Neuronal stem cell (in vitro differentiated cells): ENCODE data around the gene ATOH8.
A peak's percentile ranks its signal among the peaks of the same experiment; 100 is the strongest.

Experiments used
- DNase-seq: peaks from one replicate; pipeline ENCODE4 v3.0.0-alpha.2; 2013; ENCODE audit warnings: low spot score
- H2AFZ ChIP-seq: one replicate; pipeline ENCODE4 v1.6.1; 2013; ENCODE audit warnings: mild to moderate bottlenecking, low read length, inconsistent platforms
- H2AK5ac ChIP-seq: 2 replicates; pipeline ENCODE4 v1.6.1; 2013; ENCODE audit warnings: low read depth, mild to moderate bottlenecking, inconsistent platforms, low read length, moderate library complexity, mixed read lengths
- H2BK120ac ChIP-seq: 2 replicates; pipeline ENCODE4 v1.6.1; 2013; ENCODE audit warnings: low read depth, mild to moderate bottlenecking, inconsistent platforms, low read length, moderate library complexity, mixed read lengths
- H2BK12ac ChIP-seq: one replicate; pipeline ENCODE4 v1.6.1; 2013; ENCODE audit warnings: low read length, inconsistent platforms
- H2BK15ac ChIP-seq: 2 replicates; pipeline ENCODE4 v1.6.1; 2013; ENCODE audit warnings: mild to moderate bottlenecking, low read length, inconsistent platforms, mixed read lengths
- H2BK5ac ChIP-seq: one replicate; pipeline ENCODE4 v1.6.1; 2013; ENCODE audit warnings: inconsistent platforms, mild to moderate bottlenecking, low read length, moderate library complexity
- H3K14ac ChIP-seq: one replicate; pipeline ENCODE4 v1.6.1; 2013; ENCODE audit warnings: low read length, inconsistent platforms
- H3K18ac ChIP-seq: 2 replicates; pipeline ENCODE4 v1.6.1; 2013; ENCODE audit warnings: low read length, inconsistent platforms
- H3K23ac ChIP-seq: 2 replicates; pipeline ENCODE4 v1.6.1; 2013; ENCODE audit warnings: low read depth, mild to moderate bottlenecking, mixed read lengths, low read length, inconsistent platforms; ENCODE audit not compliant: poor library complexity
- H3K27ac ChIP-seq: replicated peaks from 3 replicates; pipeline ENCODE4 v1.5.1; 2013; ENCODE audit warnings: low read length, inconsistent platforms
- H3K27me3 ChIP-seq, 3 experiments: 2 replicates each; pipeline ENCODE4 v1.6.1; 2013; ENCODE audit warnings: low read length in 3 of 3, mild to moderate bottlenecking in 2 of 3, inconsistent platforms in 1 of 3, low read depth in 1 of 3, mixed read lengths in 1 of 3, moderate library complexity in 1 of 3; ENCODE audit not compliant: control insufficient read depth in 3 of 3, insufficient read depth in 3 of 3
- H3K36me3 ChIP-seq, 2 donors: replicated peaks in 1 of 2; 2 replicates each; pipeline ENCODE4 v1.6.1; 2013; ENCODE audit warnings: low read length in 2 of 2; ENCODE audit not compliant: control insufficient read depth in 2 of 2, insufficient read depth in 2 of 2
- H3K4ac ChIP-seq: 2 replicates; pipeline ENCODE4 v1.6.1; 2013; ENCODE audit warnings: inconsistent platforms, mild to moderate bottlenecking, low read length, moderate library complexity
- H3K4me1 ChIP-seq, 2 donors: 1 replicate in 1 of 2; 2 replicates in 1 of 2; pipeline ENCODE4 v1.6.1; 2013; ENCODE audit warnings: low read length in 2 of 2, low read depth in 1 of 2; ENCODE audit not compliant: control insufficient read depth in 2 of 2, insufficient read depth in 1 of 2
- H3K4me2 ChIP-seq: one replicate; pipeline ENCODE4 v1.6.1; 2013; ENCODE audit warnings: mild to moderate bottlenecking, low read length, inconsistent platforms; ENCODE audit not compliant: insufficient read depth, poor library complexity, severe bottlenecking
- H3K4me3 ChIP-seq, 2 donors: 2 replicates each; pipeline ENCODE4 v1.5.1; 2013; ENCODE audit warnings: low read length in 2 of 2, mild to moderate bottlenecking in 2 of 2, inconsistent platforms in 1 of 2, moderate library complexity in 1 of 2
- H3K79me1 ChIP-seq: one replicate; pipeline ENCODE4 v1.6.1; 2013; ENCODE audit warnings: low read depth, mild to moderate bottlenecking, inconsistent platforms, low read length, moderate library complexity
- H3K9ac ChIP-seq: one replicate; pipeline ENCODE4 v1.6.1; 2013; ENCODE audit warnings: mild to moderate bottlenecking, low read depth, low read length, inconsistent platforms; ENCODE audit not compliant: poor library complexity
- H3K9me3 ChIP-seq, 2 donors: replicated peaks in 1 of 2; 2 replicates each; pipeline versions ENCODE3 to v1.6.1; 2013; ENCODE audit warnings: low read length in 2 of 2, mild to moderate bottlenecking in 2 of 2, inconsistent platforms in 1 of 2, low read depth in 1 of 2, mixed read lengths in 1 of 2, moderate library complexity in 1 of 2; ENCODE audit not compliant: control insufficient read depth in 2 of 2, insufficient read depth in 1 of 2
- H4K8ac ChIP-seq: one replicate; pipeline ENCODE4 v1.6.1; 2013; ENCODE audit warnings: low read depth, mild to moderate bottlenecking, inconsistent platforms, low read length, moderate library complexity
- H4K91ac ChIP-seq: one replicate; pipeline ENCODE4 v1.6.1; 2013; ENCODE audit warnings: low read length, low read depth, mild to moderate bottlenecking, inconsistent platforms; ENCODE audit not compliant: poor library complexity
- WGBS, 2 donors: extraction: QIAGEN DNeasy Blood & Tissue Kit; methylation state at CpG; one replicate each; pipeline ENCODE4 v1.1.7; 2013; ENCODE audit warnings: missing lambda C conversion rate in 2 of 2, mixed read lengths in 1 of 2; ENCODE audit not compliant: insufficient read length in 2 of 2, insufficient replicate concordance in 1 of 2; ENCODE audit errors: extremely low coverage in 2 of 2; 5-methylcytosine and 5-hydroxymethylcytosine counted together

ATOH8 gene

GRCh38 chr2:85823951-85824350 is 70.2 kb downstream of the ATOH8 start:
- Histone ChIP-seq H2AK5ac (no peak overlapping the region), H2AFZ (no peak overlapping the region), H2BK15ac (no peak overlapping the region), H2BK12ac (no peak overlapping the region), H2BK5ac (no peak overlapping the region), H3K9me3 (no peaks in the 10 kb centered on the region), H4K91ac (no peak overlapping the region), H3K36me3 (no peaks in the 10 kb centered on the region), H4K8ac (no peak overlapping the region), H3K4me3 (no peak overlapping the region), H3K27ac (no peak overlapping the region), H3K4me1 (peaks cover 0 to 6% of the 10 kb centered on the region in 2 donors), H3K4me2 (no peak overlapping the region), H3K18ac (no peak overlapping the region), H2BK120ac (no peak overlapping the region), H3K9ac (no peak overlapping the region), H3K27me3 (no peaks in the 10 kb centered on the region), H3K4ac (no peak overlapping the region), H3K79me1 (no peaks in the 10 kb centered on the region), H3K14ac (no peak overlapping the region), H3K23ac (no peak overlapping the region)
- DNase-seq, result no peak
- no CpG with 5 or more reads among the region's 2 CpGs for WGBS, 2 donors

DNA sequence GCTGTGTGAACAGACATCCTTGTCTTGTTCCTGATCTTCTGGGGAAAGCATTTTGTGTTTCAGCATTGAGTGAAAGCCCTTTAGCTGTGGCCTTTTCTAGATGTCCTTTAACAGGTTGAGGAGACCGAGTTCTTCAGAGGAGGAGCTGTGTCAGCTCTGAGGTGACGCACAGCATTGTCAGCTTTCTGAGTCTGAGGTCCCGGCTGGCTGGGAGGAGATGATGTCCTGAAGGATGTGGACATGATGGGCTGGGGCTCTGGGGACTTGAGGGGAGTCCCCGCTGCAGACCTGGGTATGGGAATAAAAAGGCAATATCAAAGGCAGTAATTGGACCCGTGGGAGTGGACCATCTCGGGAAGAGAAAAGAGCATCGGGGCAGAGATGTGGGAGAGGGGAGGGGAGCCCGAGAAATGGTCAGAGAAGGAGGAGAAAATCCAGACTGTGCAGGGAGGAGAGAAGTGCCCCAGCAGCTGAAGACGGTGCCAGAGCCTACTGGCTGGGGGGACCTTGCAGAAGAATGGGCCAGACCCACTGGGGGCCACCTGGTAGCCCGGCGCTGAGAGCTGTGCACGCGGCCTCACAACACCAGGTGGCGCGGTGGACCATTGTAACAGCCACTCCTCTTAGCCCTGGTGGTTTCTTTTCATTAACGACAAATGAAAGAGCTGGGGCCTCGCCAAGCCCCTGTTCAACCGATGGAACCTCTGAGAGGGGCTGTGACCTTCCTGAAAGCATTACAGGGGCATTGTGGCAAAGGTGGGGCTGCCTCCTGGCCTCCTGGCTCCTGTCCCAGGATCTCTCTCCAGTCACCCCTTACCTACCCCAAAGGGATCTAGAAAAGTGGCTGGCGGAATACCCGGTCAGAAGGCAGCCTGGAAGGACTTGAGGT is 73.4 kb downstream of the ATOH8 start:
- DNase-seq, result peak; percentile 67
- no peaks in the 10 kb centered on the region for H3K79me1 ChIP-seq
- H3K27ac ChIP-seq, result no peak overlapping the region
- peak overlapping the region; percentile 88 for H2AFZ ChIP-seq
- no CpG with 5 or more reads among the region's 20 CpGs for WGBS, 2 donors
- H3K27me3 ChIP-seq, result no peaks in the 10 kb centered on the region
- H3K14ac ChIP-seq, result no peak overlapping the region
- peak overlapping the region; percentile 25 for H2AK5ac ChIP-seq
- H2BK120ac ChIP-seq, result peak overlapping the region; percentile 34
- H3K4me1 ChIP-seq, result peaks cover 0 to 6% of the 10 kb centered on the region in 2 donors
- no peak overlapping the region for H4K91ac ChIP-seq
- no peak overlapping the region for H3K4me2 ChIP-seq
- H3K23ac ChIP-seq, result no peak overlapping the region
- H2BK12ac ChIP-seq, result no peak overlapping the region
- no peak overlapping the region for H2BK5ac ChIP-seq
- H3K4me3 ChIP-seq, result no peak overlapping the region
- no peak overlapping the region for H3K9ac ChIP-seq
- H3K18ac ChIP-seq, result no peak overlapping the region
- peak overlapping the region; percentile 74 for H2BK15ac ChIP-seq
- H3K4ac ChIP-seq, result no peak overlapping the region
- H4K8ac ChIP-seq, result no peak overlapping the region
- no peaks in the 10 kb centered on the region for H3K36me3 ChIP-seq
- H3K9me3 ChIP-seq, result no peaks in the 10 kb centered on the region

- DNase-seq, result no peak
- Histone ChIP-seq H2AFZ (peak overlapping the region; percentile 88), H2BK120ac (peak overlapping the region; percentile 34), H3K4ac (no peak overlapping the region), H2BK5ac (no peak overlapping the region), H3K14ac (peak overlapping the region; percentile 84), H4K8ac (no peak overlapping the region), H3K4me3 (no peak overlapping the region), H2BK12ac (no peak overlapping the region), H4K91ac (no peak overlapping the region), H2BK15ac (peak overlapping the region; percentile 74), H3K4me2 (no peak overlapping the region), H3K36me3 (no peaks in the 10 kb centered on the region), H3K23ac (peak overlapping the region; percentile 59), H3K9me3 (no peaks in the 10 kb centered on the region), H3K9ac (peak overlapping the region; percentile 47), H3K27me3 (no peaks in the 10 kb centered on the region), H3K18ac (peak overlapping the region; percentile 80), H3K27ac (no peak overlapping the region), H3K4me1 (peaks cover 0 to 6% of the 10 kb centered on the region in 2 donors), H3K79me1 (no peaks in the 10 kb centered on the region), H2AK5ac (peak overlapping the region; percentile 25)
- WGBS, 2 donors, result no CpG with 5 or more reads among the region's 18 CpGs
Observed at GRCh38 chr2:85827879-85828569, 74.2 kb downstream of the ATOH8 start.

DNA sequence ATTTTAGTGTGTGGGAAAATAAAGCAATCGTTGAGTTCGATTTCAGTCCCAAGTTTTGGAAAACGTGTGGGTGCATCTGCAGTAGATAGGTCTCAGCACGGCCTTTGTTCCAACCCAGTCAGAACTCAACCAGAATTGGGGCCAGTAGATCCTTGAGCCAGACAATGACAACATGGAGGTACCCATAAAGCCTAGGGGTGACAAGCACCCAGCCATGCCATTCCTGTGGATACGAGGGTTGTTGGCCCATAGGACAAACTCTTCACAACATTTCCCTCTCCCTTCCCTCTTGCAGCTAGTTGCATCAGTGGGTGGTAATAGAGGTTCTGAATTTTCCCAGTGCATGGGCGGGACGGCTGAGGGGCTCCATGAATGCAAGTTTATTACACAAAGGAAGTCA is 74.9 kb downstream of the ATOH8 start:
- H3K4me1 ChIP-seq, result peaks cover 0 to 6% of the 10 kb centered on the region in 2 donors
- no CpG with 5 or more reads among the region's 7 CpGs for WGBS, 2 donors
- peak overlapping the region; percentile 25 for H2AK5ac ChIP-seq

More for the DNA sequence above, 74.9 kb downstream of the ATOH8 start:
- Histone ChIP-seq H3K23ac (no peak overlapping the region), H3K4me2 (no peak overlapping the region), H3K14ac (no peak overlapping the region), H4K91ac (no peak overlapping the region), H2BK12ac (no peak overlapping the region), H2BK120ac (no peak overlapping the region), H3K4ac (no peak overlapping the region), H2BK15ac (peak overlapping the region; percentile 46), H2BK5ac (no peak overlapping the region), H3K79me1 (no peaks in the 10 kb centered on the region), H2AFZ (no peak overlapping the region), H3K4me3 (no peak overlapping the region), H3K36me3 (no peaks in the 10 kb centered on the region), H3K27me3 (no peaks in the 10 kb centered on the region), H3K27ac (no peak overlapping the region), H3K18ac (no peak overlapping the region), H3K9me3 (no peaks in the 10 kb centered on the region), H3K9ac (no peak overlapping the region), H4K8ac (no peak overlapping the region)
- DNase-seq, result no peak
